Adrenal gland (tissue), 12 donors: ENCODE results near the gene TLX2. TPM values are rescaled to one million over a fixed set of nuclear protein-coding genes. Genes with fewer than 3 reads are reported as not detected.
A peak's percentile ranks its signal among the peaks of the same experiment; 100 is the strongest.

ENCODE experiments used
- DNase-seq, 7 donors: peaks; one replicate each; pipeline ENCODE4 v3.0.0-alpha.2; 2019 to 2020
- H3K27ac ChIP-seq, 5 donors: fragments of 200-600 bp; sonication (generic) in 4 of 5; 1 replicate in 3 of 5; 2 replicates in 2 of 5; pipeline versions ENCODE4 v1.5.1 to v1.8.0; 2016 to 2020; ENCODE audit warnings: mild to moderate bottlenecking in 1 of 5
- H3K27me3 ChIP-seq: fragments of 200-600 bp; 2 replicates; pipeline ENCODE4 v1.8.0; 2021
- H3K36me3 ChIP-seq, 2 donors: fragments of 200-600 bp; replicated peaks in 1 of 2; 1 replicate in 1 of 2; 2 replicates in 1 of 2; pipeline versions ENCODE4 v1.5.1 to v1.8.0; 2018 to 2022
- H3K4me1 ChIP-seq, 2 donors: fragments of 200-600 bp; replicated peaks in 1 of 2; 1 replicate in 1 of 2; 2 replicates in 1 of 2; pipeline versions ENCODE4 v1.5.1 to v1.8.0; 2018 to 2021
- H3K4me3 ChIP-seq, 4 donors: fragments of 200-600 bp; sonication (generic) in 3 of 4; one replicate each; pipeline ENCODE4 v1.5.1; 2016 to 2018
- H3K9me3 ChIP-seq, 3 donors: fragments of 200-600 bp; sonication (generic) in 1 of 3; replicated peaks in 1 of 3; 1 replicate in 2 of 3; 2 replicates in 1 of 3; pipeline versions ENCODE4 v1.5.1 to v1.8.0; 2016 to 2021
- CTCF ChIP-seq, 6 experiments: fragments of 450-650 bp in 4 of 6; fragments of 200-600 bp in 2 of 6; sonication (generic) in 1 of 6; IDR thresholded peaks; 1 replicate in 5 of 6; 2 replicates in 1 of 6; pipeline versions ENCODE4 v1.5.1 to v1.8.0; 2016 to 2021; ENCODE audit warnings: antibody characterized with exemption in 6 of 6, mild to moderate bottlenecking in 2 of 6, moderate library complexity in 1 of 6
- POLR2A ChIP-seq, 2 donors: fragments of 450-650 bp; IDR thresholded peaks; one replicate each; pipeline ENCODE4 v1.6.1; 2017; ENCODE audit warnings: antibody characterized with exemption in 2 of 2, mild to moderate bottlenecking in 2 of 2, moderate library complexity in 1 of 2
- WGBS, 4 donors: extraction: QIAGEN DNeasy Blood & Tissue Kit in 2 of 4; methylation state at CpG; one replicate each; pipeline versions ENCODE4 v1.1.5 to v1.1.7; 2013 to 2017; 5-methylcytosine and 5-hydroxymethylcytosine counted together
- intact Hi-C, 2 donors: fragments of 100-400 bp; cut with DNase I; formaldehyde crosslinking; loops; one replicate each; pipeline versions ENCODE4 v1.14.1 to v1.15.0; 2022 to 2023
- polyA plus RNA-seq, 3 donors: library from polyadenylated mRNA; stranded (reverse); fragments of 200-250 nt in 2 of 3; fragments of 350-450 nt in 1 of 3; fragmentation: Illumina TruSeq in 1 of 3; extraction: RNeasy Lipid Tissue Mini Kit (QIAGEN cat#74804) in 1 of 3; gene quantifications; one replicate each; pipeline ENCODE4 v1.2.3, GENCODE V29; 2013 to 2014
- total RNA-seq, 9 donors: library from RNA; depleted of rRNA in 4 of 9; stranded (reverse); fragments of >200 nt in 4 of 9; fragments of 120-200 nt in 1 of 9; fragmentation: NEBNext Ultra II Directional in 1 of 9; extraction: Animal tissue kit (Norgen Biotek cat#: 25700) in 1 of 9; gene quantifications; one replicate each; pipeline versions ENCODE4 v1.1.0 to v1.2.4, GENCODE V29; 2013 to 2023
- donor health status: healthy with polysubstance abuse.
- donor health status: Bipolar disorder and iron deficiency.
- donor health status: DM: yes; HTN: yes; CAD: no.
- donor health status: DM: no; HTN: no; CAD: no.
- donor health status: DM: no; HTN: no; CAD: no.
- donor health status: DM: yes; HTN: yes; CAD: no.

Gene TLX2
- total and polyA plus RNA-seq, 12 donors, result 0.46 to 22.8 (median 3.5) TPM; not detected in 4

GRCh38 chr2:74530239-74531187 is 16.3 kb downstream of the TLX2 start:
- peak overlapping the region in 4 of 5 donors; percentile 81 to 93 (median 84) for H3K27ac ChIP-seq
- peaks cover 0 to 34% of the 10 kb centered on the region in 2 donors for H3K36me3 ChIP-seq
- no peak for TF ChIP-seq CTCF (IDR thresholded peaks at IDR 0.05)
- TF ChIP-seq POLR2A (IDR thresholded peaks at IDR 0.05), result peak in 1 of 2 donors; percentile 35
- H3K27me3 ChIP-seq, result no peaks in the 10 kb centered on the region
- WGBS, 4 donors, result 2 to 18% (median 5%) methylated on average over 7 to 54 of the region's 54 CpGs
- H3K4me3 ChIP-seq, result peak overlapping the region; percentile 22 to 87 (median 74)
- H3K4me1 ChIP-seq, result peaks cover 11 to 15% of the 10 kb centered on the region in 2 donors
- peak; percentile 45 to 73 (median 49) for DNase-seq
- no peaks in the 10 kb centered on the region for H3K9me3 ChIP-seq
- intact Hi-C loops, result no loop called here

GRCh38 chr2:74531666-74532065 is 17.4 kb downstream of the TLX2 start:
- Histone ChIP-seq H3K4me3 (no peak overlapping the region), H3K4me1 (peaks cover 11 to 15% of the 10 kb centered on the region in 2 donors), H3K27ac (no peak overlapping the region), H3K36me3 (peaks cover 0 to 24% of the 10 kb centered on the region in 2 donors), H3K9me3 (no peaks in the 10 kb centered on the region), H3K27me3 (no peaks in the 10 kb centered on the region)
- intact Hi-C loops, result no loop called here
- WGBS, 4 donors, result 83 to 91% (median 86%) methylated on average over 7 of the region's 7 CpGs
- TF ChIP-seq CTCF (IDR thresholded peaks at IDR 0.05) (no peak), POLR2A (IDR thresholded peaks at IDR 0.05) (no peak)
- no peak for DNase-seq

GRCh38 chr2:74532222-74532621 is 18.0 kb downstream of the TLX2 start:
- no peaks in the 10 kb centered on the region for H3K27me3 ChIP-seq
- no peaks in the 10 kb centered on the region for H3K9me3 ChIP-seq
- H3K4me3 ChIP-seq, result no peak overlapping the region
- no peak overlapping the region for H3K27ac ChIP-seq
- DNase-seq, result no peak
- peaks cover 11 to 15% of the 10 kb centered on the region in 2 donors for H3K4me1 ChIP-seq
- TF ChIP-seq POLR2A (IDR thresholded peaks at IDR 0.05), result no peak
- TF ChIP-seq CTCF (IDR thresholded peaks at IDR 0.05), result peak in 3 of 6 experiments; percentile 20 to 29 (median 27)
- H3K36me3 ChIP-seq, result peaks cover 0 to 19% of the 10 kb centered on the region in 2 donors
- intact Hi-C loops, result no loop called here

- intact Hi-C loops, result no loop called here
- no peak overlapping the region for H3K27ac ChIP-seq
- TF ChIP-seq CTCF (IDR thresholded peaks at IDR 0.05) (no peak), POLR2A (IDR thresholded peaks at IDR 0.05) (no peak)
- no peaks in the 10 kb centered on the region for H3K27me3 ChIP-seq
- no peak overlapping the region for H3K4me3 ChIP-seq
- no peaks in the 10 kb centered on the region for H3K9me3 ChIP-seq
- H3K36me3 ChIP-seq, result peaks cover 0 to 13% of the 10 kb centered on the region in 2 donors
- H3K4me1 ChIP-seq, result peaks cover 6 to 12% of the 10 kb centered on the region in 2 donors
- WGBS, 4 donors, result 81 to 91% (median 83%) methylated on average over 3 to 4 of the region's 4 CpGs
- no peak for DNase-seq
Measured at GRCh38 chr2:74533464-74533863, 19.2 kb downstream of the TLX2 start.
